NCI-H2171 (cell line): ENCODE results near the gene NAA50.

Experiments used
- DNase-seq: peaks from one replicate; lab custom pipeline; 2025; lab: John Stamatoyannopoulos, UW

The NAA50 gene

GRCh38 chr3:113741620-113742019, 4.4 kb downstream of the NAA50 start:
- no peak for DNase-seq

- no peak for DNase-seq
Measured at GRCh38 chr3:113741086-113741485, 5.0 kb downstream of the NAA50 start.

- peak; percentile 52 for DNase-seq
Measured at GRCh38 chr3:113736548-113737089, 9.4 kb downstream of the NAA50 start.

DNA sequence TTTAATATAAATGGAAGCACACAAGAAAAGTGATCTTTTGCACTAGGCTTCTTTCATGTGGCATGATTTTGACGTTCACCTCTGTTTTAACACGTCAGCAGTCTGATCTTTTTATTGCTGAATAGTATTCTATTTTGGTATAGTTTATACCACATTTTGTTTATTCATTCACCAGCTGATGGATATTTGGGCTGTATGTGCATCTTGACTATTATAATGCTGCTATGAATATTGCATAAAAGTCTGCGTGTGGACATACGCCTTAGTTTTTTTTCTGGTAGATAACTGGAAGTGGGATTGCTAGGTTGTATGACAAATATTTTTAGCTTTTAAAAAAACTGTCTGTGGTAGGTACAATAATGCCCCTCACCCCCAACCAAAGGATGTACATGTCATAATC, 14.4 kb downstream of the NAA50 start:
- no peak for DNase-seq

- no peak for DNase-seq
Measured at GRCh38 chr3:113730550-113730949, 15.5 kb downstream of the NAA50 start.

- no peak for DNase-seq
Measured at GRCh38 chr3:113728661-113729060, 17.4 kb downstream of the NAA50 start.

DNA sequence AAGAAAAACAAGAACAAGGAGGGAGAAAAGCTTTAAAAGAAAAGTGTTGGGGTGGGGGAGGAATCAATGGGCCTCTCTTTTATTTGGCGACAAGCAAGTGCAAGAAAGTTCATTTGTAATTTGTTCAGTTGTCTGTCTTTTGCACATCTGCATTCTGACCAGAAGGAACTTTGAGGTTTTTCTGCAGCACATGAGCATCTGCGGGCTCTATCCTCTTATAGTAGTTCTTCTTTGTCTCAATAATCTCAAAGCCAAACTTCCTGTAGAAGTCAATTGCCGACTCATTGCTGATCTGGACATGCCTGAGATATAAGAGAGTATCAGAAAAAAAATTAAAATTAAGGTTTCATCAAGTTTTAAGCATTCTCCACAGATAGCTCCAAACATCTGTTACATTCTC, 24.4 kb downstream of the NAA50 start:
- DNase-seq = no peak

DNA sequence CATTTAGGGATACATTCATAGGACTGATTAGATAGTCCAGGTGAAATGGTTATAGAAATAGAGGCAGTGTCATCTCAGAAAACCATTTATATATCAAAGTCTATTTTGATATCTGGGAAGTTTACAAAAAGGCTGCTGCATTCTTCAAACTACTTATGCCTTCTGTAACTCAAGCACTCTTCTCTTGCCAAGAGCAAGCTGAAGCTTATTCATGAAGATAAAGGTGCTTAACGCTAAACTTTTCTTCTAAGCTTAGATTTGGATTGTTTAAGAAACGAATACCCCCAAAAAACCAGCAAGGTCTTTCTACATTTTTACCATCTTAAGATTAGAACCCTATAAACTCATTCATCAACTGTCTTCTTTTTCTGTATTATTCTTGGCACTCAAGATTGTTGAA, 26.3 kb downstream of the NAA50 start:
- DNase-seq = no peak

DNA sequence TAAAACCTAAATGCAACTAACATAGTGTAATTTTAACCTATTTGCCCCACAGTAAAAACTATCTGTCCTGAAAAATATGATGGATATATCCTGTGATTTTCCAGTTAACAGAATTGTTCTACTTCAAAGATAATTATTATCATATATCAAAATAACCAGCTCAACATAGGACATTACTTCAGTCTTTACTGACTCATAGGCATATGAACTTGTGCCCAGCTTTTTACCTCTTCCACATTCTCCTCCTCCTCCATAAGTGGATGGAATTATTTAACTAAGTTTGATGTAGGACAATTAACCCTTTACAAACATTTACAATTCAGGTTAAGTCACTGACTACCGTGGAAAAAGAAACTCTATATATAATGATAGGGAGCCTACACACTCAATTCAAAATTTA, 26.8 kb downstream of the NAA50 start:
- no peak for DNase-seq

DNA sequence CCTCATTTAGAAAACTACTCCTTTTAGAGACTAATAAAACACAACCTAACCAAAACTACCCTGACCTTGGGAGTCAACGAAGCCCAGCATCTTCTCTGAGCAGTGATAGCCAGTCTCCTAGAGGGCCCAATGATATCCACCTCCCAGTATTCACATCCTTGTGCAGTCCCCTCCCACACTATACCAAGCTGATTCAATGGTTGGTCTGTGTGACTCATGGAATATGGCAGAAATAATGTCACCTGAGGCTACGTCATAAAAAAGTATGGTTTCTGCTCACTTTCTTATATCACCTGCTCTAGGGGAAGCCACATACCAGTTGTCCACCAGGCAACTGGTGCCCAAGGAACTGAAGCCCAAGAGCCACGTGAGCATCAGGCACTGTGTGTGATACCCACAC, 28.2 kb downstream of the NAA50 start:
- no peak for DNase-seq

DNA sequence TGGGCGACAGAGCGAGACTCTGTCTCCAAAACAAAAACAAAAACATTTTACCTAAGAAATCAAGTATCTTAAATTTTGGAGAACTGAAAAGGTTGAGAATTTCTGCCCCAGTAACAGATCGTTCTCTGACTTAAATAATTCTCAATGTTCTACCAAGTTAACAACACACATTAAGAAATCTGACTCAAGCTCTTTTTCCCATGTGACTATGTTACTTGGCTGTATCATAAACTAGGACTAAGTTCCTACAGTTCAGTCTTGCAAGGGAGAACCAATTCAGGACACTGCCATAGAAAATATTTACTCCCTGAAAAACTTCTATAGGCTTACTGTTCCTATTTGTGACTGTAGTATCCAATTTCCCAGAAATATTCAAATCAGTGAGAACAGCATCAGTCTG, 28.7 kb downstream of the NAA50 start:
- no peak for DNase-seq

DNA sequence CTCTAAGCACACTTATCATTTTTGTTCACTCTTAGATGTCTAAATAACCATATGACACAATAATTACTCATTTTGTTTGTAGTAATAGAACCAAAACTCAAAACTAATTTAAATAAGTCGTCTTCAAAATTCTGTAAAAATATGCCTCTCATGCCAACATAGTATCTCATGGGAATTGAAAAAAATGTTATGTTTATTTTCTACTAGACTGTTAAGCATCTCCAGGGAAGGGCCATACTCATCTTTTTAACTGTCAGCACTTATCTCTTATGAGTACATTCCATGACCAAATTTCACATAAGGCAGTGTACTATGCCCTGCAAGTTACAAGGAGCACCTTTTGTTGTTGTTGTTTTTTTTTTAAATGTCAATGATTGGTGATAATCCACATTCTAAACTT, 31.3 kb downstream of the NAA50 start:
- no peak for DNase-seq

DNA sequence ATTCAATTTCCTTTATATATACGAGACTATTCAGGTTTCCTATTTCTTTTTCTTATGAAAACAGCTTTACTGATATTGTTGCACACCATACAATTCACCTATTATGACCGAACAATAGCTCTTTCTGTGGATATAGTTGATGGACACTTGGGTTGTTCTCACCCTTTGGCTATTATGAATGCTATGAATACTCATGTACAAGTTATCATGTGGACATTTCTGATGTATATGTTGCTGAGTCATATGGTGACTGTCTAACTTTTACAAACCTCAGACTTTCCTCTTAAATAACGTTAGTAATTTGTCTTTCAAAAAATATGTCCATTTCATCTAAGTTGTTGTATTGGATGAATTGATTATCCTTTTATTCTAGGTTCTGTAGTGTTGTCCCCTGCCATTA, 33.9 kb downstream of the NAA50 start:
- DNase-seq = no peak

DNA sequence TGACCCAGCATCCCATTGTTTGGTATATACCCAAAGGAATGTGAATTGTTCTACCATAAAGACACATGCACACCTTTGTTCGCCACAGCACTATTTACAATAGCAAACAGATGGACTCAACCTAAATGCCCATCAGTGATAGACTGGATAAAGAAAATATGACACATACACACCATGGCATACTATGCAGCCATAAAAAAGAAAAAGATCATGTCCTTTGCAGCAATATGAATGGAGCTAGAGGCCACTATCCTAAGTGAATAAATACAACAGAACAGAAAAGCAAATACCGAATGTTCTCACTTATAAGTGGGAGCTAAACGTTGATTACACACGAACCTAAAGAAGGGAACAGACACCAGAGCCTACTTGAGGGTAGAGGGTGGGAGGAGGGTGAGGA, 38.2 kb downstream of the NAA50 start:
- DNase-seq = no peak

DNA sequence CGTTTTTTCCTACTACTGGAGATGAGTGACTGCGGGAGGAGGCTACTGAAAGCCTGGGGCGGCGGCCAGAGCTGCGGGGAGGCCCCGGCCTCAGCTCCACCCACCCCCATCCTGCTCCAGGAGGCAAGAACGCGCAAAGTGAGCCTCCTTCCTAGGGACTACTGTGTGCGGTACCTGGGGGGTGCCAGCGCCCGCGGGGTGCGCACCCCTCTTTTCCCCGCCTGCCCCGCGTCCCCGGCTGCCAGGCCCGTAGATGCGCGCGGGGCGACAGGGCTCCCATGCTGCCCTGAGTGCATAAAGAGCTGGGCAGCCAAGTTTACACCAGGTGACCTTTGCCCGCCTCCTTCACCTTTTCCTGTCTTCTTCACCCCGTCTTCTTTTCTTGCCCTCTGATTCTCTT, 47.1 kb downstream of the NAA50 start:
- DNase-seq = no peak

DNA sequence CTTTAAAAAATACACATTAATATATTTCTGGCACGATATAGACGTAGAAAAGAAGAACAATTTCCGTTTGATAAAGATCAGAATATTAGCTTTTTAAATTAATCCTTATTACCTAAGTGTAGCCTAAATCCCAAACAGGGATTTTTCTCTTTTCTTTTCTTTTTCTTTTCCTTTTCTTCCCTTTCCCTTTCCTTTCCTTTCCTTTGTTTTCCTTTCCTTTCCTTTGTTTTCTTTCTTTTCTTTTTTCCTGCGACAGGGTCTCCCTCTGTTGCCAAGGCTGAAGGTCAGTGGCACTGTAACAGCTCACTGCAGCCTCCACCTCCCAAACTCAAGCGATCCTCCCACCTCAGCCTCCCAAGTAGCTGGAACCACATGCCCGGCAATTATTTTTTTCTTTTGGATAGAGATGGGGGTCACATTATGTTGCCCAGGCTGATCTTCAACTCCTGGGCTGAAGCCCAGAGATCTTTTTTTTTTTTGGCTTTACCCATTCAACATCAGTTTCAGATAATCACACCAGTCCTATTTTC, 47.8 kb downstream of the NAA50 start:
- DNase-seq = no peak

DNA sequence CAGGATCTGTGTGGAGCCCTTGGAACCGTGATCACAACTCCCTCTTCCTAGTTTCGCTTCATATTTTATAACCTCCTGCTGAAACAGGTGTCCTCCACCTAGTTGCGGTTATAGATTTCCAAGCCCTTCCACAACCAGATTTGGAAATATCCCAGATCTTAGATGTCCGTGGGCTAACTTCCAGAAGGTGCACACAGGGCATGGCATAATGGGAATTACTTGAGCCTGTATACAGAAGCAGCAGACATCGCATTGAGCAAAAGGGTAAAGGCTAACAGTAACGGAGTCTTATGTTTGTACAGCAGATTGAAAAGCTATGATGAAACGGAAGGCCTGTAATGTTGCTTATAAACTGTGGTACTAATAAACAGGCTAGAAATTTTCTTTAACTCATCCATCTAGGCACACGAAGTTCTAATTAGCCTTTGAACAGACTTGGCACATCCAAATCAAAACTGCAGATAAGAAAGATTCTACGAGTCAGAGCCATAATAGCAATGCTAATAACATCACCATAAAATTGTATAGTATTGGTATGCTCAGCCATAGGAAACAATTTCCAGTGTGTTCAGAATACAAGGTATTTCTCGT, 48.5 kb downstream of the NAA50 start:
- DNase-seq = no peak

- DNase-seq = peak; percentile 100
Measured at GRCh38 chr3:113696658-113697499, 49.2 kb downstream of the NAA50 start.

DNA sequence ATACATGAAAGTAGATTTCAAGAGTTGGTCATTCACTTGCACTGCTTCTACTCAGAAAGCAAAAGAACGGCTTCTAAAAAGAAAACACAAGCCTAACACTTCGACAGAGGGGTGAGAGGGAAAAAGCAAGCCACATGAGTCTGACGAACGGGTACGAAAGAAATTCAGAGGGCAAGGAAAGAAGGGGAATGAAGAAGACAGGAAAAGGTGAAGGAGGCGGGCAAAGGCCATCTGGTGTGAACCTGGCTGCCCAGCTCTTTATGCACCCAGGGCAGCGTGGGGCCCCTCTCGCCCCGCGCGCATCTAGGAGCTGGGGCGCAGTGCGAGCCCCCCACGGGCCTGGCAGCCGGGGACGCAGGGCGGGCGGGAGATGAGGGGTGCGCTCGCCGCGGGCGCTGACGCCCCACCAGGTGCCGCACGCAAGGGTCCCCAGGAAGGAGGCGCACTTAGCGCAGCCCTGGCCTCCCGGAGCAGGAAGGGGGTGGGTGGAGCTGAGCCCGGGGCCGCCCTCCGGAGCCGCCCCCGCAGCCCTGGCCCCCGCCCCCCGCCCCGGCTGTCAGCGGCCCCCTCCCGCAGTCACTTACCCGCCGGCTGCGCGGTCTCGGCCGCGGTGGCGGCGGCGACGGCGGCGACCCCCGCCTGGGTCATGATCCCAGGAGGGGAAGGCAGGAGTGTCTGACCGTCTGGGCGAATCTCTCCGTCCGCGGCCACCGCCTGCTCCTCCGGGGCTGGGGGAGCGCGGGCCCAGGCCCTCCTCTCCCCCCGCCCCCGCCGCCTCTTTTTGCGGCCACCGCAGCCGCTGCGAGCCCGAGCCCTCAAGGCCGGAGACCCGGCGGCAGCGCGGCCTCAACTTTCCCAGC, 50.0 kb downstream of the NAA50 start, which contains the start of gene USF3:
TSS of gene USF3 (minus strand) at position 857 of the 860 bp plus-strand sequence. CDS start 21,764 bp downstream, outside the sequence.
- DNase-seq = peak; percentile 86

- no peak for DNase-seq
Measured at GRCh38 chr3:113695431-113695785, 50.6 kb downstream of the NAA50 start.

GRCh38 chr3:113690482-113690881, 55.6 kb downstream of the NAA50 start:
- no peak for DNase-seq
